OCI-LY3 (cell line): ENCODE measurements around the gene KHNYN.

ENCODE experiments used
- EZH2phosphoT487 ChIP-seq: fragments of 200-600 bp; shearing (Covaris generic); IDR thresholded peaks from 2 replicates; pipeline ENCODE4 v1.6.1; 2018; ENCODE audit warnings: antibody characterized with exemption, mixed run types, low read depth
- TF ChIP-seq, protein P1 (sequence below): fragments of 200-600, 300-600 bp; sonication (generic); IDR thresholded peaks from 2 replicates; pipeline ENCODE4 v1.5.1; 2014; ENCODE audit warnings: antibody characterized with exemption, low read length, low read depth

DNA sequence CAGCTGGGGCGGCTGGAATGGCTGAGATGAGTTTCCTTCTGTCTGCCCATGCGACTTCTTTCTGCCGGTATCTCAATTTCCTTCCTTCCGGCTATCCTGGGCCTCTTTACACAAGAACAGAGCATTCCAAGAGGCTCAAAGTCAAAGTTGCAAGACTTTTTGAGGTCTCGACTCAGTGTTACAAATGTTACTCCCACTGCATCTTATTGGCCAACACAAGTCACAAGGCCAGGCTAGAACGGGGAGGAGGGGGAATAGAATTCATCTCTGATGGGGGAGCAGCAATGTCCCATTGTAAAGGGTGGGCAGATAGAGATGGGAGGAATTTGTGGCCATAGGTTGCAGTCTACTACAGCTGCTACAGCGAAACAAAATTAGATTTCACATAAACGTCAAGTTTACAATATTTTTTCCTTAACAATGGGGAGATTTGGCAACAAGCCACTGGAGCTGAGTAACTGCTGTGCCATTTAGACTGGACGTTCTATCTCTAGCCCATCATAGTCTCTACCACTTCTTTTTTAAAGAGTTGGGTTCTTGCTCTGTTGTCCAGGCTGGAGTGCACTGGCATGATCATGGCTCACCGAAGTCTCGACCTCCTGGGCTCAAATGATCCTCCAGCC lies 40.4 kb upstream of the KHNYN start:
- TF ChIP-seq, protein P1, sequence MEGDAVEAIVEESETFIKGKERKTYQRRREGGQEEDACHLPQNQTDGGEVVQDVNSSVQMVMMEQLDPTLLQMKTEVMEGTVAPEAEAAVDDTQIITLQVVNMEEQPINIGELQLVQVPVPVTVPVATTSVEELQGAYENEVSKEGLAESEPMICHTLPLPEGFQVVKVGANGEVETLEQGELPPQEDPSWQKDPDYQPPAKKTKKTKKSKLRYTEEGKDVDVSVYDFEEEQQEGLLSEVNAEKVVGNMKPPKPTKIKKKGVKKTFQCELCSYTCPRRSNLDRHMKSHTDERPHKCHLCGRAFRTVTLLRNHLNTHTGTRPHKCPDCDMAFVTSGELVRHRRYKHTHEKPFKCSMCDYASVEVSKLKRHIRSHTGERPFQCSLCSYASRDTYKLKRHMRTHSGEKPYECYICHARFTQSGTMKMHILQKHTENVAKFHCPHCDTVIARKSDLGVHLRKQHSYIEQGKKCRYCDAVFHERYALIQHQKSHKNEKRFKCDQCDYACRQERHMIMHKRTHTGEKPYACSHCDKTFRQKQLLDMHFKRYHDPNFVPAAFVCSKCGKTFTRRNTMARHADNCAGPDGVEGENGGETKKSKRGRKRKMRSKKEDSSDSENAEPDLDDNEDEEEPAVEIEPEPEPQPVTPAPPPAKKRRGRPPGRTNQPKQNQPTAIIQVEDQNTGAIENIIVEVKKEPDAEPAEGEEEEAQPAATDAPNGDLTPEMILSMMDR: no peak
- TF ChIP-seq EZH2phosphoT487: no peak
